Endothelial cell of umbilical vein (primary cell): ENCODE data around the gene ASB2. TPM values are rescaled to one million over a fixed set of nuclear protein-coding genes. Genes with fewer than 3 reads are reported as not detected.

Source experiments
- BruUV-seq: library from RNA; stranded (reverse); fragments of 400-500 nt; replicated peaks from 2 replicates; lab custom pipeline; 2021; lab: Mats Ljungman, UMichigan
- CTCF ChIA-PET: fragments of 300-600, 350-600 bp; sonication (Branson Sonifier 250); formaldehyde crosslinking; loops from one replicate; lab custom pipeline; 2021; ENCODE audit warnings: antibody characterized with exemption, inconsistent platforms; lab: Charles Lee
- POLR2A ChIA-PET: fragments of 300-600, 350-600 bp; sonication (Branson Sonifier 250); formaldehyde crosslinking; loops from one replicate; lab custom pipeline; 2021; ENCODE audit warnings: antibody characterized with exemption, inconsistent platforms; lab: Charles Lee
- DNase-seq: peaks from one replicate; pipeline ENCODE4 v3.0.0-alpha.2; 2011; ENCODE audit warnings: low read depth, low spot score
- FAIRE-seq: peaks from 2 replicates; lab custom pipeline; 2011; peaks lifted over from hg19 to GRCh38; lab: Jason Lieb, UNC
- H2AFZ ChIP-seq: 2 replicates; pipeline ENCODE4 v1.6.0; 2012; ENCODE audit warnings: low read depth, low read length, control low read depth, inconsistent platforms
- H3K27ac ChIP-seq: 2 replicates; pipeline ENCODE4 v1.5.1; 2011; ENCODE audit warnings: low read depth, mild to moderate bottlenecking, control low read depth, low read length, moderate library complexity; ENCODE audit not compliant: insufficient read depth
- H3K27me3 ChIP-seq, 2 experiments: 2 replicates each; pipeline versions ENCODE4 v1.6.0 to v1.6.1; 2011; ENCODE audit warnings: low read length in 2 of 2, mixed read lengths in 1 of 2; ENCODE audit not compliant: control insufficient read depth in 2 of 2, insufficient read depth in 2 of 2
- H3K36me3 ChIP-seq, 2 experiments: 2 replicates in 1 of 2; 3 replicates in 1 of 2; pipeline ENCODE4 v1.5.1; 2011; ENCODE audit warnings: low read length in 2 of 2, mild to moderate bottlenecking in 1 of 2, moderate library complexity in 1 of 2; ENCODE audit not compliant: control insufficient read depth in 2 of 2, insufficient read depth in 2 of 2; ENCODE audit errors: extremely low read depth in 1 of 2
- H3K4me1 ChIP-seq: 3 replicates; pipeline ENCODE4 v1.5.1; 2011; ENCODE audit warnings: mild to moderate bottlenecking, low read length; ENCODE audit not compliant: control insufficient read depth, insufficient read depth; ENCODE audit errors: extremely low read depth
- H3K4me2 ChIP-seq: 2 replicates; pipeline ENCODE4 v1.6.1; 2011; ENCODE audit warnings: low read length, control low read depth, mixed read lengths; ENCODE audit not compliant: insufficient read depth
- H3K4me3 ChIP-seq, 3 experiments: fragments of 200-600 bp in 1 of 3; sonication (generic), shearing (Covaris generic) in 1 of 3; replicated peaks in 1 of 3; 2 replicates each; pipeline ENCODE4 v1.5.1; 2011 to 2016; ENCODE audit warnings: control low read depth in 3 of 3, low read length in 3 of 3, mild to moderate bottlenecking in 2 of 3, inconsistent platforms in 1 of 3, low read depth in 1 of 3, moderate library complexity in 1 of 3; ENCODE audit not compliant: insufficient read depth in 1 of 3
- H3K79me2 ChIP-seq: 2 replicates; pipeline ENCODE4 v1.6.0; 2012; ENCODE audit warnings: low read length, inconsistent platforms; ENCODE audit not compliant: control insufficient read depth, insufficient read depth
- H3K9ac ChIP-seq: replicated peaks from 2 replicates; pipeline ENCODE3; 2011; ENCODE audit warnings: low read length, control low read depth; ENCODE audit not compliant: insufficient read depth; ENCODE audit errors: extremely low read depth
- H3K9me1 ChIP-seq: replicated peaks from 3 replicates; pipeline ENCODE4 v1.6.0; 2011; ENCODE audit warnings: mild to moderate bottlenecking, low read length; ENCODE audit not compliant: control insufficient read depth, insufficient read depth; ENCODE audit errors: extremely low read depth
- H3K9me3 ChIP-seq: replicated peaks from 2 replicates; pipeline ENCODE4 v1.5.1; 2012; ENCODE audit warnings: low read length, inconsistent platforms; ENCODE audit not compliant: control insufficient read depth, insufficient read depth
- H4K20me1 ChIP-seq: replicated peaks from 2 replicates; pipeline ENCODE3; 2011; ENCODE audit warnings: mild to moderate bottlenecking, low read length; ENCODE audit not compliant: control insufficient read depth, insufficient read depth; ENCODE audit errors: extremely low read depth
- EZH2 ChIP-seq: IDR thresholded peaks from 2 replicates; pipeline ENCODE4 v1.6.1; 2012; ENCODE audit warnings: borderline replicate concordance, low read depth, mild to moderate bottlenecking, moderate library complexity, low read length, inconsistent platforms; ENCODE audit not compliant: severe bottlenecking
- FOS ChIP-seq: IDR thresholded peaks from 2 replicates; pipeline ENCODE4 v1.6.1; 2011; ENCODE audit warnings: mild to moderate bottlenecking, low read length, moderate library complexity, borderline replicate concordance; ENCODE audit not compliant: insufficient read depth
- GATA2 ChIP-seq: IDR thresholded peaks from 2 replicates; pipeline ENCODE4 v1.7.0; 2011; ENCODE audit warnings: low read depth, mild to moderate bottlenecking, moderate library complexity, mixed read lengths, low read length; ENCODE audit not compliant: insufficient read length, insufficient read depth
- JUN ChIP-seq: IDR thresholded peaks from 2 replicates; pipeline ENCODE4 v1.6.1; 2011; ENCODE audit warnings: borderline replicate concordance, low read depth; ENCODE audit not compliant: insufficient read length, insufficient read depth
- MYC ChIP-seq: IDR thresholded peaks from one replicate; pipeline ENCODE4 v1.6.1; 2011; ENCODE audit warnings: mild to moderate bottlenecking, low read depth, low read length
- POLR2A ChIP-seq: IDR thresholded peaks from 2 replicates; pipeline ENCODE4 v1.6.1; 2012; ENCODE audit warnings: low read depth, mild to moderate bottlenecking, control low read depth, low read length
- POLR2AphosphoS5 ChIP-seq: IDR thresholded peaks from 2 replicates; pipeline ENCODE4 v1.6.1; 2012; ENCODE audit warnings: low read depth, mild to moderate bottlenecking, control low read depth, low read length, moderate library complexity; ENCODE audit not compliant: insufficient read depth
- dilution Hi-C: fragments of 300-500 bp; cut with MboI; formaldehyde crosslinking; loops from one replicate; pipeline ENCODE4 v1.15.0; 2019; ENCODE audit warnings: low sequenced_read_pairs; ENCODE audit not compliant: extremely low pct_ligation_motif_present
- intact Hi-C: fragments of 100-400 bp; cut with micrococcal nuclease; formaldehyde crosslinking; loops from one replicate; pipeline ENCODE4 v1.10.0; 2022
- polyA plus RNA-seq, 4 experiments: library from polyadenylated mRNA; depleted of rRNA in 3 of 4; stranded (reverse) in 3 of 4; unstranded in 1 of 4; fragments of >200 nt; gene quantifications; 2 replicates each; pipeline versions ENCODE4 v1.2.1 to v1.2.3, GENCODE V29; 2011 to 2012; ENCODE audit warnings: missing spikeins in 1 of 4
- total RNA-seq: library from RNA; stranded (reverse); gene quantifications from 2 replicates; pipeline ENCODE4 v1.2.3, GENCODE V29; 2021
- TF ChIP-seq, protein P1 (sequence below): IDR thresholded peaks from 2 replicates; pipeline ENCODE4 v1.6.1; 2011; ENCODE audit not compliant: insufficient read depth, insufficient read length
- TF ChIP-seq, protein P2 (sequence below), 2 donors: IDR thresholded peaks; 1 replicate in 1 of 2; 2 replicates in 1 of 2; pipeline ENCODE4 v1.5.1; 2011; ENCODE audit warnings: low read length in 2 of 2, mild to moderate bottlenecking in 2 of 2, moderate library complexity in 2 of 2, control low read depth in 1 of 2, inconsistent platforms in 1 of 2, low read depth in 1 of 2; ENCODE audit not compliant: insufficient read depth in 1 of 2; ENCODE audit errors: extremely low read depth in 1 of 2

ASB2 gene
- total and polyA plus RNA-seq, 2 donors (not counting 3 experiments of a cell fraction or from before 2014, with no cell fraction given), result not detected

DNA sequence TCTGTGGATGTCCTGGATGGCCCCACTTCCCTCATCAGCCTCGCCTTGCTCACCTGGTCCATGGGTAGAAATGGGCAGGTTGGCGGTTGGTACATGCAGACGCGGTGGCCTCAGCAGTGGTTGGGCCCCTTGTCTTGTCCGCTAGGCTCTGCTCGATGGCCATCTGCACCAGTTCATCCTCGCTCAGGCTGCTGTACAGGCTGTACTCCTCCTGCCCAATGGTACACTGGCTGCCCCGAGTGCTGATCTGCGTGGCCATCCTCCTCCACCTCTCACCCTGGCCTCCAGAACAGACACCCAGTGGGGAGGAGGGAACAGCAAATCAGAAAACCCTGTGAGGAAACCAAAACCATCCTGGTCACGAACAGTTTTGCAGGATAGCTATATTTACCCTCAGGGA, 12.1 kb downstream of the ASB2 start:
- DNase-seq, result no peak
- ChIA-PET CTCF (interaction anchor here (4.7 kb wide), 1 partner anchor 25 kb away, joined by 27 read pairs; no protein-coding TSS in a partner anchor), POLR2A (no interaction called here)
- H2AFZ ChIP-seq, result no peak overlapping the region
- H3K27me3 ChIP-seq, result no peaks in the 10 kb centered on the region
- BruUV-seq, result no TSS peak
- TF ChIP-seq GATA2, result no peak
- TF ChIP-seq POLR2AphosphoS5, result no peak
- TF ChIP-seq POLR2A, result no peak
- TF ChIP-seq MYC, result no peak
- TF ChIP-seq, protein P1, sequence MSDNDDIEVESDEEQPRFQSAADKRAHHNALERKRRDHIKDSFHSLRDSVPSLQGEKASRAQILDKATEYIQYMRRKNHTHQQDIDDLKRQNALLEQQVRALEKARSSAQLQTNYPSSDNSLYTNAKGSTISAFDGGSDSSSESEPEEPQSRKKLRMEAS, result no peak
- no peak overlapping the region for H3K27ac ChIP-seq
- H3K79me2 ChIP-seq, result no peaks in the 10 kb centered on the region
- no peaks in the 10 kb centered on the region for H3K4me1 ChIP-seq
- intact Hi-C loops (no loop called here), dilution Hi-C loops (no loop called here)
- H3K9me1 ChIP-seq, result no peaks in the 10 kb centered on the region
- no peak overlapping the region for H3K4me2 ChIP-seq
- no peak overlapping the region for H3K9ac ChIP-seq
- H4K20me1 ChIP-seq, result no peaks in the 10 kb centered on the region
- FAIRE-seq, result no peak
- H3K9me3 ChIP-seq, result no peaks in the 10 kb centered on the region
- no peak overlapping the region for H3K4me3 ChIP-seq
- no peaks in the 10 kb centered on the region for H3K36me3 ChIP-seq

DNA sequence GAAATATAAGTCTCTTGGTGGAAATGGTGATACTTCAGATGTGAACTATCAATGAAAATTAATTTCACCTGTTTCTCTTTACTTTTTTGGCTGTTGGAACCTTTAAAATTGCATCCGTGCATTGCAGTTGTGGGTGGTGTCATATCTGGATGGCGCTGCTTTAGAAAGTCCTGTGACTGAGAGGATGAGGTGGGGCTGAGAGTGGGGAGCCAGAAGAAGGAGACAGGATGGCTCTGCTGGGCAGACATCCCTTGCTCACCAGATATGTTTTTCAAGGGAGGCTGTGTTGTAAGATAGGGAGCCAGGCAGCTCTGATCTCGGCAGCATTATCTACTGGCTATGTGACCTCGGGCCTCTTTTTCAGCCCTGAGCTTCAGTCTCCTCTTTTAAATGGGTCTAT, 12.7 kb downstream of the ASB2 start:
- intact Hi-C loops (no loop called here), dilution Hi-C loops (no loop called here)
- no peak overlapping the region for H3K4me3 ChIP-seq
- H3K9me3 ChIP-seq, result no peaks in the 10 kb centered on the region
- CTCF ChIA-PET, result interaction anchor here (1.5 to 4.7 kb wide), 2 partner anchors 17 to 24 kb away, joined by 4 to 27 read pairs; no protein-coding TSS in a partner anchor
- no TSS peak for BruUV-seq
- H3K4me1 ChIP-seq, result no peaks in the 10 kb centered on the region
- no peaks in the 10 kb centered on the region for H3K79me2 ChIP-seq
- no peaks in the 10 kb centered on the region for H3K9me1 ChIP-seq
- H3K27me3 ChIP-seq, result no peaks in the 10 kb centered on the region
- no peak overlapping the region for H3K4me2 ChIP-seq
- no peak overlapping the region for H2AFZ ChIP-seq
- TF ChIP-seq JUN, result no peak
- no peak for TF ChIP-seq EZH2
- TF ChIP-seq POLR2A, result no peak
- TF ChIP-seq FOS, result no peak
- TF ChIP-seq, protein P2, sequence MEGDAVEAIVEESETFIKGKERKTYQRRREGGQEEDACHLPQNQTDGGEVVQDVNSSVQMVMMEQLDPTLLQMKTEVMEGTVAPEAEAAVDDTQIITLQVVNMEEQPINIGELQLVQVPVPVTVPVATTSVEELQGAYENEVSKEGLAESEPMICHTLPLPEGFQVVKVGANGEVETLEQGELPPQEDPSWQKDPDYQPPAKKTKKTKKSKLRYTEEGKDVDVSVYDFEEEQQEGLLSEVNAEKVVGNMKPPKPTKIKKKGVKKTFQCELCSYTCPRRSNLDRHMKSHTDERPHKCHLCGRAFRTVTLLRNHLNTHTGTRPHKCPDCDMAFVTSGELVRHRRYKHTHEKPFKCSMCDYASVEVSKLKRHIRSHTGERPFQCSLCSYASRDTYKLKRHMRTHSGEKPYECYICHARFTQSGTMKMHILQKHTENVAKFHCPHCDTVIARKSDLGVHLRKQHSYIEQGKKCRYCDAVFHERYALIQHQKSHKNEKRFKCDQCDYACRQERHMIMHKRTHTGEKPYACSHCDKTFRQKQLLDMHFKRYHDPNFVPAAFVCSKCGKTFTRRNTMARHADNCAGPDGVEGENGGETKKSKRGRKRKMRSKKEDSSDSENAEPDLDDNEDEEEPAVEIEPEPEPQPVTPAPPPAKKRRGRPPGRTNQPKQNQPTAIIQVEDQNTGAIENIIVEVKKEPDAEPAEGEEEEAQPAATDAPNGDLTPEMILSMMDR (IDR thresholded peaks at IDR 0.05; ENCODE audit: extremely low read depth in 1 of 2, insufficient read depth in 1 of 2, low read depth in 1 of 2, low read length in 2 of 2), result no peak
- no peak for TF ChIP-seq GATA2
- no peak for TF ChIP-seq MYC
- TF ChIP-seq POLR2AphosphoS5, result no peak
- TF ChIP-seq, protein P1, result no peak
- H4K20me1 ChIP-seq, result no peaks in the 10 kb centered on the region
- no peak overlapping the region for H3K27ac ChIP-seq
- POLR2A ChIA-PET, result no interaction called here
- no peak for FAIRE-seq
- H3K9ac ChIP-seq, result no peak overlapping the region
- DNase-seq, result no peak
- no peaks in the 10 kb centered on the region for H3K36me3 ChIP-seq
